HG03139 (cell line): ENCODE data around the gene MERTK.
"Not testable (repeated sequence)": the region's sequence is repeated elsewhere in the genome, so short reads cannot be mapped to it uniquely, and the experiment has no call there.

Experiments
- ATAC-seq: cut with Tn5 transposase; IDR thresholded peaks from one replicate; pipeline ENCODE4 v1.9.1; 2021; ENCODE audit not compliant: unreplicated experiment

The MERTK gene

DNA sequence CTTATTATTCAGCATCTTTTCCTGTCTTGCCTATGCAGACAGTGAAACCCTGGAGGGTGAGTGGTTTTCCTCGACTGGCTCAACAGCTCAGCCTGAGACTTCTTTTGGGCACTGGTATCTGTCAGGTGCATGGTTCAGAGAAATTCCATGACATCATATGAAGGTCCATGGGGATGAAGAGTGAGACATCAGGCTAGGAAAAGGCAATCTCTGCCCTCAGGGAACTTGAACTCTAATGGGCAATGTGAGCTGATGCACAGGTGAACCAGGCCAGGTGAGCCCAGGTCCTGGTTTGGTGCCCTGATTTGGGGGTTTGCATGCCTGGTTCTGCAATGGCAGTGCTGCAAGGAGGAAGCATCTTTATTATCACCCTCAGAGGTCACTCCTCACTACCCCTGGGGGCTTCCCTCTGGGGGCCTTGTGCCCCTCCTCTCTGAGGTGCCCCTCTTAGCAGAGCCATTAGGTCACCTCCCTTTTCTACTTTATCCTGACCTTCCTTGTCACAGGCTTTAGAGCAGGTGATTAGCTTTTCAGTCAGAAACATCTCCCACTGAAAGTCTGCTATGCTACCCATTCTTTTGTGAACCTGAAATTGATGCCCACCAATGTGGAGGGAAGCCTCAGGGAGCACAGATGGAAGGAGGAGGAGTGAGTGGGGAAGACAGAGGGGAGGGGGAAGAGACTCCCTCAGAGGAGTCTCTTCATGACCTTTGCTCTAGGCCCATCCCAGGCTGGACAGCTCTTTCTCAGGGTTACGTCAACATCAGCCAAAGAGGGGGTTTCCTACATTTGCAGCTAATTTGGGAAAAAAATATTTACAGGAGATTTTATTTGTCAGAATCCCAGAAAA is 47.3 kb downstream of the MERTK start:
- no peak for ATAC-seq

- no peak for ATAC-seq
These were observed 48.1 kb downstream of the MERTK start for GRCh38 chr2:111946294-111947114.

DNA sequence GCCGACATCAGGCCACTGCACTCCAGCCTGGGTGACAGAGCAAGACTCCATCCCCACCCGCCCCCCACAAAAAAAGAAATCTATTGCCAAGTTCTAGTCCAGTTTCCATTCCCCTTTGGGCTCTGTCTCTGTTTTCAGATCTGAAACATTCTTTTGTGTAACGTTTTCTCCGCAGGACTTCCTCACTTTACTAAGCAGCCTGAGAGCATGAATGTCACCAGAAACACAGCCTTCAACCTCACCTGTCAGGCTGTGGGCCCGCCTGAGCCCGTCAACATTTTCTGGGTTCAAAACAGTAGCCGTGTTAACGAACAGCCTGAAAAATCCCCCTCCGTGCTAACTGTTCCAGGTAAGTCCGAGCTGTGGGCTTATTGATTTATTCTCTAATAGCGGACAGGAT is 48.8 kb downstream of the MERTK start:
- ATAC-seq: no peak

DNA sequence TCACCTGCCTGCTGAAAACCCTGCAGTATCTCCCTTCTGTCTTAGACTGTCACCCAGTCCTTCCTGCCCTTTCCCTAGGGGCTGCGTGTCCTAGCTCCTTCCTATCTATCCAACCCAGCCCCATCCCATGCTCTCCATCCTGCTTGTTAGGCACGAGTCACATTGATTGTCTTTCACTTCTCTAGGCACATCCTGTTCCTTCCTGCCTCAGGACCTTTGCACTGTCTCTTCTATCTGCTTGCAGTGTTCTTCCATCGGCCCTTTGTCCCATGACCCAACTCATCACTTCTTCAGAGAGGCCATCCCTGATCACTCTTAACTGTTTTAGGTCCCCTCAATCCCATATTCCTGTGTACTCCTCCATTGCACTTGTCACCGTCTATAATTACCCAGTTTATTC is 50.4 kb downstream of the MERTK start:
- ATAC-seq: no peak

DNA sequence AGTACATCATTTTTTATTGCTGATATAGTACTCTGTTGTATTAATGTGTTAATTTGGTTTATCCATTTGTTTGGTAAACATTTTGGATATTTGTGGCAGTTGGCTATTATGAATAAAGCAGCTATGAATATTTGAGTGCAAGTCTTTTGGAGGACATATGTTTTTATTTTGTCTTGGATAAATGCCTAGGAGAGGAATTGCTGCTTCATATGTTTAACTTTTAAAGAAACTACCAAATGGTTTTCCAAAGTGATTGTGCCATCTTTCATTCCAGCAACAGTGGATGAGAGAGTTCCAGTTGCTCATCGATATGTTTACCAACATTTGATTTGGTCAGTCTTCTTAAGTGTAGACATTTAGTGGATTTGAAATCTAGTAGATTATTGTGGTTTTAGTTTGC is 51.8 kb downstream of the MERTK start:
- ATAC-seq: no peak

DNA sequence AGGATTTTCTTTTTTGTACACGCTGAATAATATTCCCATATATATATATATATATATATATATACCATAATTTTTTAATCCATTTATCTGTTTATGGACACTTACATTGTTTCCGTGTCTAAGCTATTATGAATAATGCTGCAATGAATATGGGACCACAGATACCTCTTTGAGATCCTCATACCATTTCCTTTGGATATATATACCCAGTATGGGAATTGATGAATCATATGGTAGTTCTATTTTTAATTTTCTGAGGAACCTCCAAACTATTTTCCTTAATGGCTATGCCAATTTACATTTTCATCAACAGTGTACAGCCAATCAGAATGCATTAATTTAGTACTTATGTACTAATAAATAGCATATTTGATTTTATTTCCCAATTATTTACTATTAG is 53.1 kb downstream of the MERTK start:
- no peak for ATAC-seq

DNA sequence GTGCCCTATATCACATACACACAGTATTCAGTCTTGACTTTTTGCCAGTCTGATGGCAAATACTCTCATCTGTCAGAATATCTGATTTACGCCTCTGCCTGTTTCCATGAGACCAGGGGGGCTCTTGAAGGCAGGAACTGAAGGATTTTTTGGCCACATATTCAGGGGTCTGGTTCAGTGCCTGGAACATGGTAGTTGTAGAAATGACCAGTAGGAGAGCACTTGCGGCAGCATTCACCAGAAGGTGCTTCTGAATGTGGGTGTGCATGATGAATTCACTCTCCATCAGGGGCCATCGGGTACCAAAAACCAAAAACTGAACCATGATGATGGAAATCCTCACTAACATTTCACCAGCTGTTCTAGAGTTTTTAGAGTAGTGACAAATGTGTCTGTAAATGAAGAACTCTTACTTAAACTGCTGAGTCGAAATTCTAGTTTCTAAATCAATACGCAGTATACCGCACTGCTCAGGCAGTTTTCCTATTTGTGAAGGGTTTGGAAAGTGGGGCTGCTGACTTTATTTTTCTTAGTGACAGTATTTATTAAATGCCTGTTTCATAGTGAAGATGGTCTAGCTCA is 54.6 kb downstream of the MERTK start:
- no peak for ATAC-seq

DNA sequence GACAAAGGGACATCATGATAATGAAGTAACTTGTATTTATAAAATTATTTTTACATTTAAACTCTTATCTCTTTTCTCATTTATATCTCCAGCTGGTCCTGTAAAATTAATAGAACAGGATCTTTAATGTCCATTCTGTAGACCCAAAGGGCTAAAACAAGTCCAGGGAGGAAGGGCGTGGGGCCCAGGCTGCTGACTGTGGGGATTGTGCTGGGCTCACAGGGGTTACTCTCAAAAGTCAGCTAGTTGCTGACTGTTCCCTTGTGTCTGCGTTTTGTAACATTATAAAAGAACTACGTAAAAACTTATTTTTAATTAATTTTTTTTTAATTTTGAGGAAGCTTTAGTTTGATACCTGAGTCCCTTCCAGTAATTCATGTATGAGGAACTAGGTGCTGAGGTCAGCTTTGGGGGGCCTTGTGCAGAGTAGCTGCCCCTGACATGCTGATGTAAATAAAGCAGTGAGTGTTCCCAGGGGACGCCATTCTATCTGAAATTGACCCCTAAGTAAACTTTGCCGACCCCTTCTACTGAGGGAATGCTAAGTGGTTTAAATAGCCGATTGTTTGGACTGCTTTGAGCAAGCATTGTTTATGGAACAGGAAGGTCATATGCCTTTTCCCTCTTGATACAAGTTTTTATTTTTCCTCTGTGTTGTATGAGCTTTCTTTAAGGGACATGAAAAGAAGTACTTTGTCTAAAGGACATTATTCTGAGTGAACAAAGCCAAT is 56.4 kb downstream of the MERTK start:
- no peak for ATAC-seq

DNA sequence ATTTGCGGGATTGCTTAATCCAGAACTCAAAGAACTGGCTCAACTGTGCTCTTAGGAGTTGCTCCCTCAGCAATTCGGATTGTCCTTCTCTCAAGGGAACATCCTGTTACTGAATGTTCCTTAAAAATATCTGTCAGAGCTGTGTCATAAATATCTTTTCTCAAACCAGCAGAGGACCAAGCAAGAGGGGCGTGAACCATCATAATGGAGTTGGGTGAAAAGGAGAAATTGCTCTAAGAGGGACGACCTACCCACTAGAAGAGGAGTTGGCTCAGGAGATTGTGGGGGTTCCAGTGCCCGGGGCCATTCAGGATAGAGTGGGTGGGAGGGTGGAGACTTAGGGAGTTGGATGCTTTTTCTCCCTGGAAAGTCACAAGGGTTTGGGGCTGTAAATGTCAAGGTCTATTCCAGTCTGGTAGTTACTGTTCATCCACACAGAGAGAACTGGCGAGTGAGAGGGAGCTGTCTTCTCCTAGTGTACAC is 59.5 kb downstream of the MERTK start:
- ATAC-seq: no peak

- no peak for ATAC-seq
These were observed 60.5 kb downstream of the MERTK start for GRCh38 chr2:111958901-111959300.

DNA sequence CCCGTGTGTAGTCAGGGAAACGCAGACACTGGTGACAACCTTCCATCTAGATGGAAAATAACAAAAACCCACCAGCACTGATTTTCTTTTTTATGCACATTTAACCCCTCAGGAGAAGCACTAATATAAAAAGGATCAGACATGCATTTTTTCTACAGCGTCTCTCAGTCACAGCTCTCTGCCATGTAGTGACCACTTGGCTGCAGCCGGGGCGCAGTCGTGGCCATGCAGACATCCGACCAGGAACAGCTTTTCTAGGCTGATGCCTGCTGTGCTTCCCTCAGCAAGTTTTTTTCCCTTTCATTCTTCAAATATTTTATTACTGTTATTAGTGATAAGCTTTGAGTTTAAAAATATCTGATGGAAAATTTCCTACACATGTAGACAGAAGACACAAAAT is 63.3 kb downstream of the MERTK start:
- no peak for ATAC-seq

DNA sequence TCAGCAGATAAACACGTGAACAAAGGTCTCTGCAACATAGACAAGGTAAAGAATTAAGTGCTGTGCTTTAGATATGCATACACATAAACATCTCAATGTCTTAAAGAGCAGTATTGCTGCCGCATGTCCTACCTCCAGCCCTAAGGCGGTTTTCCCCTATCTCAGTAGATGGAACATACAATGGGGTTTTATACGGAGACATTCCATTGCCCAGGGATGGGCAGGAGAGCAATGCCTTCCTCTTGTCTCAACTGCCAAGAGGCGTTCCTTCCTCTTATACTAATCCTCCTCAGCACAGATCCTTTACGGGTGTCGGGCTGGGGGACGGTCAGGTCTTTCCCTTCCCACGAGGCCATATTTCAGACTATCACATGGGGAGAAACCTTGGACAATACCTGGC is 64.7 kb downstream of the MERTK start:
- ATAC-seq: not testable (repeated sequence)

DNA sequence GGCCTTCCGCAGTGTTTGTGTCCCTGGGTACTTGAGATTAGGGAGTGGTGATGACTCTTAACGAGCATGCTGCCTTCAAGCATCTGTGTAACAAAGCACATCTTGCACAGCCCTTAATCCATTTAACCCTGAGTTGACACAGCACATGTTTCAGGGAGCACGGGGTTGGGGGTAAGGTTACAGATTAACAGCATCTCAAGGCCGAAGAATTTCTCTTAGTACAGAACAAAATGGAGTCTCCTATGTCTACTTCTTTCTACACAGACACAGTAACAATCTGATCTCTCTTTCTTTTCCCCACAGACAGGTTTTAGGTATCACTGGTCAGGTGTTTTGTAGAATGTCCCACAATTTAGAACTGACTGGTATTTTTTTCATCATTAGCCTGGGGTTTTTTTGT is 65.1 kb downstream of the MERTK start:
- ATAC-seq: not testable (repeated sequence)

DNA sequence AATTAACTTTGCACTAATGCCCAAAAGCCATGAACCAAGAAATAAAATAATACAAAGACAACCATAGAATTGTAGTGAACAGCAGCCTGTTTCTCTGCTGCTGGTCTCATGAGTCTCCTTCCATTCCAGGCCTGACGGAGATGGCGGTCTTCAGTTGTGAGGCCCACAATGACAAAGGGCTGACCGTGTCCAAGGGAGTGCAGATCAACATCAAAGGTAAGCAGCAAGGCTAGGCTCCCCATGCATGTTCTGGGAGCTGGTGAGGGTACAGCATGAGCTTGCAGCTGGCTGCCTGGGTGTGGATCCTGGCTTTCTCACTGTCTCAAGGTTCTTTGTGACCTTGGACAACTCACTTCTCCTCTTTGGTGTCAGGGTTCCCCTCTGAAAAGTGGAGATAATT is 66.7 kb downstream of the MERTK start:
- ATAC-seq: no peak

DNA sequence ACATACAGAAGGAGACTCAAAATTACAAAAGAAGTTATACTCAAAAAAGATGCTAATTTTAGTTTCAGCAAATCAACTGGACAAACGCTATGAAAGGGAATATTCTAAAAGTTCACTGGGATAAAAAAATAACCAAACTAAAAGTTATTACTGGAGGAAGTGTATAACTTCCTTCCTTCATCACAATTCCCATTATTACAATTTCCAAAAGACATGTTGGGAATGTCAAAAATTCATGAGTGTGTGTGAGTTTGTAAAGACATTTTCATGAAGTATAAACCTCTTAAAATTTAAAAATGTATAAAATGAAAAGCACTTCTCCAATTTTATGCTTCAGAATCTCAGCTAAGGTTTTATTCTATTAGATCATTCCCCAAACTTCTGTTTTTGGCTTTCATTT is 67.8 kb downstream of the MERTK start:
- no peak for ATAC-seq

DNA sequence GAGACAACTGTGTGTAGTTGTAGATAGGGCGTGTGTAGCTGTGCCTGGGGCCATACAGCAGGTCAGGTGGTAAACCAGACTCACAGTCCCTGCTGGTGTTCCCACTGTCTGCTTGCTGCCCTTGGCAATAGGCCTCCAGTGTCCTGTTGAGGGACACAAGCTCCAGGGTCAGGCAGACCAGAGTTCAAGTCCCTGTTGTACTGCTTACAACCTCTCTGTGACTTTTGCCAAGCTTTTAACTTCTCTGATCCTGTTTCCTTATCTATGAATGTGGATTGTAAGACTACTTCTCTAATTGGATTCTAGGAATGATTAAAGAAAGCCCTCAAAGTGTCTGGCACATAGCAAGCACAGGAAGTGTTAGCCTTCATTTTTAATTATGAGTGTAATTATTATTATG is 68.6 kb downstream of the MERTK start:
- no peak for ATAC-seq

DNA sequence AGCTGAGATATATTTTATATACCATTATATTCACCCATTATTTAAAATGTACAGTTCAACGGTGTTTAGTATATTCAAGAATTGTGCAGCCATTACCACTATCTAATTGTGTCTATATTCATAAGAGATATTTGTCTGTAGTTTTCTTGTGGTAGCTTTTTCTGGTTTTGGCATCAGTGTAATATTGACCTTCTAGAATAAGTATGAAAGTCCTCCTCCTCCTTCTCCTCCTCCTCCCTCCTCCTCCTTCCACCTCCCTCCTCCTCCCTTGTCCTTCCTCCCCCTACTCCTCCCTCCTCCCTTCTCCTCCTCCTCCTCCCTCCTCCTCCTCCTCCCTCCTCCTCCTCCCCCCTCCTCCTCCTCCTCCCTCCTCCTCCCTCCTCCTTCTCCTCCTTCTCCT is 72.0 kb downstream of the MERTK start:
- ATAC-seq: no peak

DNA sequence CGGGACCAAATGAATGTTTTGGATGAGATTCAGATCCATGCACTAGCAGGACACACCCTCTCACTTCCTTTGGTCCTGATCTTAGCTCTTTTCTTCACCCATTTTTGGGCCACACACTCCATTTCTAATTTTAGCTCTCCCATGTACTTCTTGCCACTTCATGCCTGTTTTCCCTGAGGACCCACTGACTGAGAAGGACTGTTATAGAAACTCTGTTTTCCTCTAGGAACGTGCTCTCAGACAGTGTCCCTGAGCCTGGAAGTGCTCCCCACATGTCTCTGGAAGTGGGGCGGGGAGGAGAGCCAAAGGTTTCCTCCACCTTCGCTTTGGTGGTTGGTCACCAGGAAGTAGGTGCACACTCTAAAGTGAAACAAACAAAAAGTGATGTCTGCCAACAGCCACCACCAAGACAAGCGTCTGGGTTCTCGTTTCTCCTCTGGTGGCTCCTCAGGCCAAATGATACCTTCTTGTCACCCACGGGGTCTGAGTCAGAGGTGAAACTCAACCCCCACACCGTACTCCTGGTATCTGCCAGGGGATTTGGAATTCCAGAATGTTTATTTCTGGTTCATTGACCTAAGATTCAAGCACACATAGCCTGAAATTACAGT is 74.7 kb downstream of the MERTK start:
- ATAC-seq: no peak

DNA sequence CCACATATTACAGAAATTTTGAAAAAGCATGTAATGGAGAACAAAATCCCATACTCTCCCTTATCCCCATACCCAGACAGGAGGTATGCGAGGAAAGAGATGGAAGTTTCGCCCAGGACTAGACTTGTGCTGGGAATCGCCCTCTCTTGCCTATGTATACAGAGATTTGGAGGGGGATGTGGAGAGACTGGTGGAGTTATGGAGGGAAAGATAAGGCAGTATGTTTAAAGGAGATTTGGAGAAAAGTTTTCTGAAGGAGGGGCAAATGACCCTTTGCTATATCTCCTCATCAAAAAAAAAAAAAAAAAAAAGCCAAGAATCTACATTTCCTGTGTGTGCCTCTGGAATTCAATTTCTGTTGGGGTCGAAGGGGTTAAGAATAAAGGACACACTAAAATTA is 75.3 kb downstream of the MERTK start:
- ATAC-seq: no peak

DNA sequence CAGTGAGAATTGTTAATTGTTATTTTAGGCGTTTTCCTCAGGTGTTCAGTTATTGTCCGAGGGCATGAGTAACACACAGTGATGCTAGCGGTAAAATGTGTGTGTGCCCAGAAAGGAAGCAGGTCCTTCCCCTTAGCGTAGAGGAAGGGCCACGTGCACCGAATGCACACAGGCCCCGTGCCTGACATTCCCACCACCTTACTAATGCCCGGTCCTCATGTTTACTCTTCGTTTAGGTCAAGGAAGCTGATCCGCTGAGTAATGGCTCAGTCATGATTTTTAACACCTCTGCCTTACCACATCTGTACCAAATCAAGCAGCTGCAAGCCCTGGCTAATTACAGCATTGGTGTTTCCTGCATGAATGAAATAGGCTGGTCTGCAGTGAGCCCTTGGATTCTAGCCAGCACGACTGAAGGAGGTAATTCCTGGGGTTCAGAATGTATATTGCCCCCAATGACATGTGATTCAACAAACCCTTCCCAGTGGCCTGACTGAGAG is 76.7 kb downstream of the MERTK start:
- no peak for ATAC-seq

DNA sequence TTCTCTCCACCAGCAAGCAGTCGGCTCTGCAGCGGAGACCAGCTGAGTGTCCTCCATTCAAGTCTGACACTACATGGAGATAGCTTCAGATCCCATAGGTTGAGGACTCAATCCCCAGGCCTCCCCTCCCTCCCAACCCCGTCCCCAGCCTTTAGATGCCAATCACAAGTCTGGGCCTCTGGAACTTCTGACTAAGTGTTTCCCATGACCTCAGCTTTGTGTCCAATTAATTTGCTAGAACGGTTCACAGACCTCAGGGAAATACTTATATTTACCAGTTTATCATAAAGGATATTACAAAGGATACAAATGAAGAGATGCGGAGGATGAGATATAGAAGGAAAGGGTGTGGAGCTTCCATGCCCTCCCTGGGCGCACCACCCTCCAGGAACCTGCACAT is 77.4 kb downstream of the MERTK start:
- no peak for ATAC-seq
